Mesendoderm (in vitro differentiated cells): ENCODE results near the gene CCT8.
"Not testable (repeated sequence)": the region's sequence is repeated elsewhere in the genome, so short reads cannot be mapped to it uniquely, and the experiment has no call there.

ENCODE experiments used
- DNase-seq: peaks from one replicate; pipeline ENCODE4 v3.0.0; 2013
- H2AK5ac ChIP-seq: 2 replicates; pipeline ENCODE4 v1.6.1; 2013; ENCODE audit warnings: low read length, inconsistent platforms
- H2BK120ac ChIP-seq: 2 replicates; pipeline ENCODE4 v1.6.1; 2013; ENCODE audit warnings: low read depth, mild to moderate bottlenecking, low read length, moderate library complexity, mixed read lengths
- H2BK15ac ChIP-seq: replicated peaks from 2 replicates; pipeline ENCODE4 v1.6.1; 2013; ENCODE audit warnings: low read depth, mild to moderate bottlenecking, moderate library complexity
- H2BK5ac ChIP-seq: 2 replicates; pipeline ENCODE4 v1.6.1; 2013; ENCODE audit warnings: low read length, inconsistent platforms
- H3K18ac ChIP-seq: 2 replicates; pipeline ENCODE4 v1.6.1; 2013; ENCODE audit warnings: mild to moderate bottlenecking, low read length, mixed read lengths
- H3K23ac ChIP-seq: one replicate; pipeline ENCODE4 v1.6.1; 2013; ENCODE audit warnings: low read length
- H3K27ac ChIP-seq: 2 replicates; pipeline ENCODE4 v1.5.1; 2013; ENCODE audit warnings: low read depth, mild to moderate bottlenecking, inconsistent platforms, low read length, moderate library complexity
- H3K27me3 ChIP-seq: 2 replicates; pipeline ENCODE4 v1.6.1; 2013; ENCODE audit warnings: low read length, control low read depth, mild to moderate bottlenecking, inconsistent platforms; ENCODE audit not compliant: insufficient read depth, poor library complexity
- H3K36me3 ChIP-seq: 2 replicates; pipeline ENCODE4 v1.6.1; 2013; ENCODE audit warnings: low read length, inconsistent platforms; ENCODE audit not compliant: control insufficient read depth, insufficient read depth
- H3K4ac ChIP-seq: one replicate; pipeline ENCODE4 v1.6.1; 2013; ENCODE audit warnings: low read depth, mild to moderate bottlenecking, low read length, moderate library complexity
- H3K4me1 ChIP-seq: 2 replicates; pipeline ENCODE4 v1.6.1; 2013; ENCODE audit warnings: low read depth, low read length, inconsistent platforms; ENCODE audit not compliant: control insufficient read depth
- H3K4me2 ChIP-seq: 2 replicates; pipeline ENCODE4 v1.6.1; 2013; ENCODE audit warnings: low read length
- H3K4me3 ChIP-seq: 2 replicates; pipeline ENCODE4 v1.5.1; 2013; ENCODE audit warnings: mild to moderate bottlenecking, low read length
- H3K56ac ChIP-seq: one replicate; pipeline ENCODE4 v1.6.1; 2013; ENCODE audit warnings: low read length
- H3K79me1 ChIP-seq: 2 replicates; pipeline ENCODE4 v1.6.1; 2013; ENCODE audit warnings: low read length, inconsistent platforms
- H3K79me2 ChIP-seq: 2 replicates; pipeline ENCODE4 v1.6.1; 2013; ENCODE audit warnings: mild to moderate bottlenecking, low read length; ENCODE audit not compliant: control insufficient read depth, insufficient read depth
- H3K9ac ChIP-seq: 2 replicates; pipeline ENCODE4 v1.6.1; 2013; ENCODE audit warnings: low read length, inconsistent platforms
- H4K5ac ChIP-seq: one replicate; pipeline ENCODE4 v1.6.1; 2013; ENCODE audit warnings: low read length
- H4K8ac ChIP-seq: one replicate; pipeline ENCODE4 v1.6.1; 2013; ENCODE audit warnings: low read depth, mild to moderate bottlenecking, control low read depth, low read length, moderate library complexity
- WGBS: extraction: QIAGEN DNeasy Blood & Tissue Kit; methylation state at CpG from one replicate; pipeline ENCODE4 v1.1.7; 2013; ENCODE audit warnings: low lambda C conversion rate, missing lambda C conversion rate; ENCODE audit not compliant: insufficient coverage; ENCODE audit errors: extremely low coverage; 5-methylcytosine and 5-hydroxymethylcytosine counted together

Gene CCT8

GRCh38 chr21:29082046-29082815, 8.8 kb upstream of the CCT8 start:
- H4K5ac ChIP-seq, result no peak overlapping the region
- no peak overlapping the region for H3K4me2 ChIP-seq
- H3K9ac ChIP-seq, result no peak overlapping the region
- H4K8ac ChIP-seq, result no peak overlapping the region
- H2AK5ac ChIP-seq, result no peak overlapping the region
- no peak overlapping the region for H3K23ac ChIP-seq
- no peak overlapping the region for H3K4me3 ChIP-seq
- H3K27ac ChIP-seq, result no peak overlapping the region
- H3K4ac ChIP-seq, result no peak overlapping the region
- no peaks in the 10 kb centered on the region for H3K27me3 ChIP-seq
- no peak for DNase-seq
- H3K18ac ChIP-seq, result no peak overlapping the region
- no CpG with 5 or more reads among the region's 3 CpGs for WGBS
- no peaks in the 10 kb centered on the region for H3K4me1 ChIP-seq
- H2BK120ac ChIP-seq, result no peak overlapping the region
- H3K56ac ChIP-seq, result no peak overlapping the region
- H3K79me1 ChIP-seq, result no peaks in the 10 kb centered on the region
- H3K36me3 ChIP-seq, result no peaks in the 10 kb centered on the region
- no peak overlapping the region for H2BK5ac ChIP-seq
- H3K79me2 ChIP-seq, result no peaks in the 10 kb centered on the region
- no peak overlapping the region for H2BK15ac ChIP-seq

DNA sequence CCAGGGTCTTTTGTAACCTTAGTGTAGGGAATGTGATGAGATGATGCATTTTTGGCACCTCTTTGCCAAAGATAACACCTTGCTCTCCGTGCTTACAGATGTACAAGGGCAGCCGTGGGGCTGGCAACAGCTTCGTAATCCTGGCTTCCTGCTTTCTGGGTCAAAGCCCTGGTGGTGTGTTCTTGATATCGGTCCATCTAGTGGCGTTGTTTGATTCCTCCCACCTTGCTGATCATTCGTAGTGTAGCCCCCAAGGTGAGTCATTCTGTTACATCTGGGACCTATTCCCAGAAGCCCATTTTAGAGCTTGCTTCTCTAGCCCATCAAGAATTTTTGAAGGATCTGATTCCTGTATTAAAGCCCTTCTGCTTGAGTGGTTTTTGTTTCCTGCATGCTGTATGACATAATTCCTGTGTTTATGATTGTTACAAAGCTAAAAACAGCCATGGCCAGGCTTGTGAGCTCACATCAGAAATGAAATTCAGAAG, 7.0 kb upstream of the CCT8 start:
- DNase-seq, result no peak
- no peak overlapping the region for H3K18ac ChIP-seq
- no peak overlapping the region for H2AK5ac ChIP-seq
- H3K36me3 ChIP-seq, result no peaks in the 10 kb centered on the region
- H2BK15ac ChIP-seq, result no peak overlapping the region
- no peak overlapping the region for H2BK5ac ChIP-seq
- no peak overlapping the region for H3K23ac ChIP-seq
- WGBS, result no CpG with 5 or more reads among the region's 6 CpGs
- no peak overlapping the region for H3K4me3 ChIP-seq
- no peak overlapping the region for H4K5ac ChIP-seq
- H3K79me1 ChIP-seq, result no peaks in the 10 kb centered on the region
- no peak overlapping the region for H2BK120ac ChIP-seq
- H3K4me2 ChIP-seq, result no peak overlapping the region
- no peak overlapping the region for H3K4ac ChIP-seq
- H3K56ac ChIP-seq, result no peak overlapping the region
- H3K4me1 ChIP-seq, result no peaks in the 10 kb centered on the region
- H3K9ac ChIP-seq, result no peak overlapping the region
- no peak overlapping the region for H4K8ac ChIP-seq
- H3K79me2 ChIP-seq, result no peaks in the 10 kb centered on the region
- no peak overlapping the region for H3K27ac ChIP-seq
- no peaks in the 10 kb centered on the region for H3K27me3 ChIP-seq

DNA sequence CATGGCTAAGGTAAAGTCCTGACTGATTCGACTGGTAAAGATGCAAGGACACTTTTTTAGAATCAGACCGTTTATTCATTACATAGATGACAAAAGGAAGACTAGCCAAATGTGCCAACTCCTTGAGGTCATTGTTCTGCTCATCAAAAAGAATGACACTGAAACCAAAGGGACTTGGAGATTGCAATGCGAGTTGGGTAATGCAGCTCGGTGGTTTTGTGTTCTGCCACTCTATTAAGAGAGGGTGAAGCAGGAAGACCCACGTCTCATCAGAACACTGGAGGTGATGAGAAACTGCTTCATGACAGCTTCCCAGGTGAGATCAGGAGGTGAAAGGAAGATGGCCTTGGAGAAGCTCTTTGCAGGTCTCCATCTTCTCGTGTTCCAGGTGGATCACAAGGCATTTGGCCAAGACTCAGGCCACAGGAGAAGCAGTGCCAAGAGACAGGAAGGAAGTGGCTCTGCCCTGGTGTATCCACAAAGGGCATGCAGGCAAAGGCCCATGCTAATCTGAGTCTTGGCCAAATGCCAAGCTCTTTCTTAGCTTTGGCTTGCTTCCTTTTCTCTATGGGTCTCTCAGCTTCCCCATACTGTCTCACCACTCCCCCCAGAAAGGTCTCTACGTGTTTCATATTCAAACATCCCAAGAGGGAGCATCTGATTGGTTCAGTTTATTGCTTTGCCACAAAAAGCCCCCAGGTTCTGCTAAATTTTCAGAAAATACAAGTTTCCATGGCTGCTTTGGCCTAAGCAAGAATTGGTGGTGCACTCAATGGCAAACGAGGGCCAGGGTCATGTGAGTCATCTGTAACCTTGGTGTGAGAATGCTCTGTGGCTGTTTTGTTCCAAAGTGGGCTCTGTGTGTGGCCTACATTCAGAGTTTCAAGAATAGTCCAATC, 5.7 kb upstream of the CCT8 start:
- no peak overlapping the region for H3K4me2 ChIP-seq
- no peak overlapping the region for H2BK120ac ChIP-seq
- H3K79me2 ChIP-seq, result no peaks in the 10 kb centered on the region
- H3K27me3 ChIP-seq, result no peaks in the 10 kb centered on the region
- H2BK15ac ChIP-seq, result no peak overlapping the region
- H4K8ac ChIP-seq, result no peak overlapping the region
- H3K56ac ChIP-seq, result no peak overlapping the region
- no peaks in the 10 kb centered on the region for H3K4me1 ChIP-seq
- H2AK5ac ChIP-seq, result no peak overlapping the region
- no peak overlapping the region for H3K23ac ChIP-seq
- H3K9ac ChIP-seq, result no peak overlapping the region
- H4K5ac ChIP-seq, result no peak overlapping the region
- DNase-seq, result no peak
- no peak overlapping the region for H2BK5ac ChIP-seq
- H3K4me3 ChIP-seq, result no peak overlapping the region
- no peaks in the 10 kb centered on the region for H3K36me3 ChIP-seq
- no CpG with 5 or more reads among the region's 8 CpGs for WGBS
- H3K4ac ChIP-seq, result no peak overlapping the region
- H3K79me1 ChIP-seq, result no peaks in the 10 kb centered on the region
- no peak overlapping the region for H3K27ac ChIP-seq
- H3K18ac ChIP-seq, result no peak overlapping the region

- no peak overlapping the region for H3K27ac ChIP-seq
Observed at GRCh38 chr21:29077651-29078090, 4.2 kb upstream of the CCT8 start.

GRCh38 chr21:29076731-29077640, 3.5 kb upstream of the CCT8 start:
- not testable (repeated sequence) for H3K23ac ChIP-seq, H3K9ac ChIP-seq, H3K18ac ChIP-seq, H3K79me1 ChIP-seq, H2BK5ac ChIP-seq, H3K56ac ChIP-seq, H3K4me3 ChIP-seq, H3K4ac ChIP-seq, H3K27me3 ChIP-seq, H2BK120ac ChIP-seq, H2AK5ac ChIP-seq, H3K4me2 ChIP-seq, H3K36me3 ChIP-seq, H2BK15ac ChIP-seq, H3K4me1 ChIP-seq, H4K8ac ChIP-seq, H3K27ac ChIP-seq, DNase-seq, H4K5ac ChIP-seq
- WGBS, result no CpG with 5 or more reads among the region's 50 CpGs
- H3K79me2 ChIP-seq, result peaks cover 14% of the 10 kb centered on the region

More at GRCh38 chr21:29077651-29078090, 4.2 kb upstream of the CCT8 start:
- H3K4me1 ChIP-seq, result no peaks in the 10 kb centered on the region
- no peak overlapping the region for H4K5ac ChIP-seq
- no peak overlapping the region for H2BK5ac ChIP-seq
- H3K56ac ChIP-seq, result no peak overlapping the region
- no peak overlapping the region for H3K23ac ChIP-seq
- no peak overlapping the region for H2BK15ac ChIP-seq
- no peak overlapping the region for H3K4ac ChIP-seq
- WGBS, result no CpG with 5 or more reads among the region's 6 CpGs
- no peak overlapping the region for H3K18ac ChIP-seq
- no peaks in the 10 kb centered on the region for H3K27me3 ChIP-seq
- no peak overlapping the region for H3K4me3 ChIP-seq
- H3K79me2 ChIP-seq, result peaks cover 8% of the 10 kb centered on the region
- no peak overlapping the region for H2BK120ac ChIP-seq
- H2AK5ac ChIP-seq, result no peak overlapping the region
- no peaks in the 10 kb centered on the region for H3K36me3 ChIP-seq
- no peak overlapping the region for H3K4me2 ChIP-seq
- H3K9ac ChIP-seq, result no peak overlapping the region
- no peak for DNase-seq
- no peaks in the 10 kb centered on the region for H3K79me1 ChIP-seq
- no peak overlapping the region for H4K8ac ChIP-seq
